GM23338 (cell line): ENCODE measurements around the gene RAPGEF4. TPM values are rescaled to one million over a fixed set of nuclear protein-coding genes. Genes with fewer than 3 reads are reported as not detected.

ENCODE experiments used
- ATAC-seq: fragments of 200-7000 bp; cut with Tn5 transposase; 3 replicates; pipeline ENCODE4 v1.9.1; 2020
- DNase-seq: peaks from one replicate; pipeline ENCODE4 v3.0.0-alpha.2; 2015; ENCODE audit warnings: low spot score
- H2AFZ ChIP-seq: fragments of 200-600 bp; sonication (generic); 2 replicates; pipeline ENCODE4 v1.8.0; 2016; ENCODE audit warnings: antibody characterized with exemption, mild to moderate bottlenecking, moderate library complexity
- H3F3A ChIP-seq: fragments of 200-600 bp; sonication (generic); replicated peaks from 2 replicates; pipeline ENCODE4 v1.8.0; 2017; ENCODE audit warnings: antibody characterized with exemption, mixed run types, low read depth
- H3K27ac ChIP-seq: fragments of 200-600 bp; sonication (generic); 2 replicates; pipeline ENCODE4 v1.6.1; 2016; ENCODE audit warnings: low read depth
- H3K27me3 ChIP-seq: fragments of 200-600 bp; sonication (generic); 2 replicates; pipeline ENCODE4 v1.8.0; 2016; ENCODE audit warnings: mild to moderate bottlenecking, mixed run types, moderate library complexity; ENCODE audit not compliant: insufficient read depth
- H3K36me3 ChIP-seq: fragments of 200-600 bp; sonication (generic); 2 replicates; pipeline ENCODE4 v1.8.0; 2016; ENCODE audit warnings: mild to moderate bottlenecking; ENCODE audit not compliant: insufficient read depth
- H3K4me1 ChIP-seq: fragments of 200-600 bp; sonication (generic); 2 replicates; pipeline ENCODE4 v1.8.0; 2016; ENCODE audit warnings: mild to moderate bottlenecking, moderate library complexity; ENCODE audit not compliant: insufficient read depth
- H3K4me2 ChIP-seq: fragments of 200-600 bp; sonication (generic); 2 replicates; pipeline ENCODE4 v1.7.1; 2017; ENCODE audit warnings: mixed run types
- H3K4me3 ChIP-seq: fragments of 200-600 bp; sonication (generic); 2 replicates; pipeline ENCODE4 v1.6.1; 2016; ENCODE audit warnings: mixed run types
- H3K79me2 ChIP-seq: fragments of 200-600 bp; sonication (generic); replicated peaks from 2 replicates; pipeline ENCODE4 v1.8.0; 2017; ENCODE audit warnings: mild to moderate bottlenecking; ENCODE audit not compliant: insufficient read depth
- H3K9me2 ChIP-seq: fragments of 200-600 bp; sonication (generic); 2 replicates; pipeline ENCODE4 v1.8.0; 2017; ENCODE audit not compliant: insufficient read depth
- H4K20me1 ChIP-seq: fragments of 200-600 bp; sonication (generic); replicated peaks from 2 replicates; pipeline ENCODE4 v1.8.0; 2017; ENCODE audit warnings: mild to moderate bottlenecking; ENCODE audit not compliant: insufficient read depth
- H3K27ac Mint-ChIP-seq: 2 replicates; pipeline ENCODE4 v1.8.0; 2020; ENCODE audit warnings: inconsistent platforms, mild to moderate bottlenecking, moderate library complexity, mixed read lengths
- H3K27me3 Mint-ChIP-seq: 3 replicates; pipeline ENCODE4 v1.8.0; 2022; ENCODE audit warnings: low read depth, mild to moderate bottlenecking, moderate library complexity, mixed read lengths, inconsistent platforms; ENCODE audit not compliant: insufficient read depth, poor library complexity
- H3K36me3 Mint-ChIP-seq: 3 replicates; pipeline ENCODE4 v1.8.0; 2021; ENCODE audit warnings: low read depth, mild to moderate bottlenecking, inconsistent platforms, moderate library complexity, mixed read lengths
- H3K4me1 Mint-ChIP-seq: 3 replicates; pipeline ENCODE4 v1.8.0; 2020; ENCODE audit warnings: mild to moderate bottlenecking, inconsistent platforms, mixed read lengths
- H3K4me3 Mint-ChIP-seq: 3 replicates; pipeline ENCODE4 v1.8.0; 2021; ENCODE audit warnings: moderate library complexity, mild to moderate bottlenecking, inconsistent platforms, mixed read lengths
- H3K9me3 Mint-ChIP-seq: 3 replicates; pipeline ENCODE4 v1.8.0; 2020; ENCODE audit warnings: moderate library complexity, mild to moderate bottlenecking, inconsistent platforms, mixed read lengths
- CREB1 ChIP-seq: fragments of 250-450 bp; sonication (Bioruptor Pico); IDR thresholded peaks from 2 replicates; pipeline ENCODE4 v1.5.0; 2020; ENCODE audit warnings: low read depth, mild to moderate bottlenecking, moderate library complexity
- EZH2 ChIP-seq: fragments of 200-600 bp; sonication (generic); IDR thresholded peaks from one replicate; pipeline ENCODE4 v1.8.0; 2017; ENCODE audit warnings: antibody characterized with exemption, mild to moderate bottlenecking, low read depth; ENCODE audit not compliant: unreplicated experiment
- EZH2phosphoT487 ChIP-seq: fragments of 200-600 bp; sonication (generic); IDR thresholded peaks from one replicate; pipeline ENCODE4 v1.8.1; 2018; ENCODE audit warnings: antibody characterized with exemption; ENCODE audit not compliant: unreplicated experiment
- JUNB ChIP-seq: IDR thresholded peaks from one replicate; pipeline ENCODE4 v1.6.1; 2016; ENCODE audit warnings: antibody characterized with exemption; ENCODE audit not compliant: unreplicated experiment
- NANOG ChIP-seq: IDR thresholded peaks from 2 replicates; pipeline ENCODE4 v1.6.1; 2016; ENCODE audit warnings: antibody characterized with exemption, borderline replicate concordance
- POLR2AphosphoS5 ChIP-seq: IDR thresholded peaks from 2 replicates; pipeline ENCODE4 v1.6.1; 2016; ENCODE audit warnings: antibody characterized with exemption, low read depth
- STAT1 ChIP-seq: IDR thresholded peaks from one replicate; pipeline ENCODE4 v1.6.1; 2016; ENCODE audit warnings: antibody characterized with exemption; ENCODE audit not compliant: unreplicated experiment
- ZNF114 ChIP-seq: fragments of 250-450 bp; sonication (Bioruptor Pico); IDR thresholded peaks from 2 replicates; pipeline ENCODE4 v1.5.0; 2020; ENCODE audit warnings: mild to moderate bottlenecking, moderate library complexity
- ZNF331 ChIP-seq: fragments of 250-450 bp; sonication (Bioruptor Pico); IDR thresholded peaks from 2 replicates; pipeline ENCODE4 v1.5.0; 2020; ENCODE audit warnings: low read depth, mild to moderate bottlenecking, moderate library complexity
- polyA plus RNA-seq: library from polyadenylated mRNA; unstranded; fragments of >200 nt; fragmentation: Nextera tagmentation; extraction: Ambion mirVana; gene quantifications from 2 replicates; pipeline ENCODE4 v1.2.1, GENCODE V29; 2016
- total RNA-seq: library from RNA; depleted of rRNA; stranded (reverse); fragments of >200 nt; shearing (Covaris generic); gene quantifications from 2 replicates; pipeline ENCODE4 v1.2.3, GENCODE V29; 2014
- TF ChIP-seq, protein P1 (sequence below), 2 experiments: fragments of 200-600 bp in 1 of 2; sonication (generic) in 1 of 2; conservative IDR thresholded peaks; 2 replicates each; pipeline versions ENCODE4 v1.5.1 to v1.6.1; 2016 to 2017; ENCODE audit warnings: antibody characterized with exemption in 2 of 2, low read depth in 2 of 2, mild to moderate bottlenecking in 2 of 2, moderate library complexity in 1 of 2
- TF ChIP-seq, protein P2 (sequence below): IDR thresholded peaks from 2 replicates; pipeline ENCODE4 v1.6.1; 2016; ENCODE audit warnings: antibody characterized with exemption
- TF ChIP-seq, protein P3 (sequence below): IDR thresholded peaks from one replicate; pipeline ENCODE4 v1.6.1; 2018; ENCODE audit warnings: antibody characterized with exemption; ENCODE audit not compliant: unreplicated experiment

The RAPGEF4 gene
- total and polyA plus RNA-seq, 2 experiments from 2014 or later = 1.7 to 4.7 TPM

DNA sequence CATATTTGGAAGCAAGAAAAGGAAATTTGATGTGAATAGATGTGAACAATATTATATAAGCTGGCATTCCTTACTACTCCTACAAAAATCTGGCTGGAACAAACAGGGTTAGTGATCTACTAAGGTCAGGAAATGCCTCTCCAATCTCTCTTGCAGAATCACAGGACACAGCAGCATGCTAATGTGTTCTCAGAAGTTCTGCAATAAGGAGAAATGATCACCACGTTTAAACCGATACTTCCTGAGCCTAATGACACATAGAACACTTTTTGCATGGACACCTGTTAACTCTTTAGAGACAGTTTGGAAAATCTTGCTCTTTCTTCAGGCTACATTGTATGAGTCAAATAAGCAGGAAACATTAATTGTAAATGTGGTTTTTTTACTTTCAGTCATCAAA lies 250.4 kb downstream of the RAPGEF4 start (continued):
- TF ChIP-seq, protein P1, sequence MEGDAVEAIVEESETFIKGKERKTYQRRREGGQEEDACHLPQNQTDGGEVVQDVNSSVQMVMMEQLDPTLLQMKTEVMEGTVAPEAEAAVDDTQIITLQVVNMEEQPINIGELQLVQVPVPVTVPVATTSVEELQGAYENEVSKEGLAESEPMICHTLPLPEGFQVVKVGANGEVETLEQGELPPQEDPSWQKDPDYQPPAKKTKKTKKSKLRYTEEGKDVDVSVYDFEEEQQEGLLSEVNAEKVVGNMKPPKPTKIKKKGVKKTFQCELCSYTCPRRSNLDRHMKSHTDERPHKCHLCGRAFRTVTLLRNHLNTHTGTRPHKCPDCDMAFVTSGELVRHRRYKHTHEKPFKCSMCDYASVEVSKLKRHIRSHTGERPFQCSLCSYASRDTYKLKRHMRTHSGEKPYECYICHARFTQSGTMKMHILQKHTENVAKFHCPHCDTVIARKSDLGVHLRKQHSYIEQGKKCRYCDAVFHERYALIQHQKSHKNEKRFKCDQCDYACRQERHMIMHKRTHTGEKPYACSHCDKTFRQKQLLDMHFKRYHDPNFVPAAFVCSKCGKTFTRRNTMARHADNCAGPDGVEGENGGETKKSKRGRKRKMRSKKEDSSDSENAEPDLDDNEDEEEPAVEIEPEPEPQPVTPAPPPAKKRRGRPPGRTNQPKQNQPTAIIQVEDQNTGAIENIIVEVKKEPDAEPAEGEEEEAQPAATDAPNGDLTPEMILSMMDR (conservative IDR thresholded peaks at IDR 0.05; ENCODE audit: low read depth in 2 of 2) = no peak
- TF ChIP-seq, protein P2, sequence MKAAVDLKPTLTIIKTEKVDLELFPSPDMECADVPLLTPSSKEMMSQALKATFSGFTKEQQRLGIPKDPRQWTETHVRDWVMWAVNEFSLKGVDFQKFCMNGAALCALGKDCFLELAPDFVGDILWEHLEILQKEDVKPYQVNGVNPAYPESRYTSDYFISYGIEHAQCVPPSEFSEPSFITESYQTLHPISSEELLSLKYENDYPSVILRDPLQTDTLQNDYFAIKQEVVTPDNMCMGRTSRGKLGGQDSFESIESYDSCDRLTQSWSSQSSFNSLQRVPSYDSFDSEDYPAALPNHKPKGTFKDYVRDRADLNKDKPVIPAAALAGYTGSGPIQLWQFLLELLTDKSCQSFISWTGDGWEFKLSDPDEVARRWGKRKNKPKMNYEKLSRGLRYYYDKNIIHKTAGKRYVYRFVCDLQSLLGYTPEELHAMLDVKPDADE = no peak

DNA sequence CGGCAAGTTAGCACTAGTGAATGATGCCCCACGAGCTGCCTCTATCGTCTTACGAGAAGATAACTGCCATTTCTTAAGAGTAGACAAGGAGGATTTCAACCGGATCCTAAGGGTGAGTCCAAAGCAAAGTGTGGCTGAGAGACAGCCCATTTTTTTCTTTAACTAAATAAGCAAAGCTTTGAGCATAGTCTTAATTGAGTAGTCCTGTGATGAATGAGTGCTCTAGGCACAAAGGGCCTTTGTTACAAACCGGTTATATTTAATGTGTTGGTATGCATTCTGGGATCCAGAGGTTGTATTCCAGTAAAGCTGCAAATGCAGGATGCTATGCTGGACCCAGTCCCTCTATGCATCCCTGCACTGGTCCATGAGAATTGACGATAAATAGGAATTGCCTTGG lies 253.1 kb downstream of the RAPGEF4 start:
- H3K9me2 ChIP-seq = no peaks in the 10 kb centered on the region
- Mint-ChIP-seq H3K9me3 (no peaks in the 10 kb centered on the region), H3K36me3 (no peaks in the 10 kb centered on the region), H3K27me3 (no peaks in the 10 kb centered on the region), H3K4me3 (no peak overlapping the region), H3K4me1 (peaks cover 7% of the 10 kb centered on the region), H3K27ac (no peak overlapping the region)
- no peaks in the 10 kb centered on the region for H3K36me3 ChIP-seq
- no peak overlapping the region for H3K27ac ChIP-seq
- no peak for DNase-seq
- H4K20me1 ChIP-seq = no peaks in the 10 kb centered on the region
- no peak for ATAC-seq
- no peak overlapping the region for H3K4me3 ChIP-seq
- H3K4me2 ChIP-seq = no peak overlapping the region
- no peaks in the 10 kb centered on the region for H3K27me3 ChIP-seq
- H2AFZ ChIP-seq = no peak overlapping the region
- H3K79me2 ChIP-seq = no peaks in the 10 kb centered on the region
- H3K4me1 ChIP-seq = no peaks in the 10 kb centered on the region
- no peaks in the 10 kb centered on the region for H3F3A ChIP-seq
- TF ChIP-seq EZH2phosphoT487 (no peak), ZNF114 (CRISPR knock-in tag) (no peak), ZNF331 (CRISPR knock-in tag) (no peak), CREB1 (CRISPR knock-in tag) (no peak), JUNB (no peak), STAT1 (no peak), POLR2AphosphoS5 (no peak), NANOG (no peak), EZH2 (no peak)
- TF ChIP-seq, protein P3, sequence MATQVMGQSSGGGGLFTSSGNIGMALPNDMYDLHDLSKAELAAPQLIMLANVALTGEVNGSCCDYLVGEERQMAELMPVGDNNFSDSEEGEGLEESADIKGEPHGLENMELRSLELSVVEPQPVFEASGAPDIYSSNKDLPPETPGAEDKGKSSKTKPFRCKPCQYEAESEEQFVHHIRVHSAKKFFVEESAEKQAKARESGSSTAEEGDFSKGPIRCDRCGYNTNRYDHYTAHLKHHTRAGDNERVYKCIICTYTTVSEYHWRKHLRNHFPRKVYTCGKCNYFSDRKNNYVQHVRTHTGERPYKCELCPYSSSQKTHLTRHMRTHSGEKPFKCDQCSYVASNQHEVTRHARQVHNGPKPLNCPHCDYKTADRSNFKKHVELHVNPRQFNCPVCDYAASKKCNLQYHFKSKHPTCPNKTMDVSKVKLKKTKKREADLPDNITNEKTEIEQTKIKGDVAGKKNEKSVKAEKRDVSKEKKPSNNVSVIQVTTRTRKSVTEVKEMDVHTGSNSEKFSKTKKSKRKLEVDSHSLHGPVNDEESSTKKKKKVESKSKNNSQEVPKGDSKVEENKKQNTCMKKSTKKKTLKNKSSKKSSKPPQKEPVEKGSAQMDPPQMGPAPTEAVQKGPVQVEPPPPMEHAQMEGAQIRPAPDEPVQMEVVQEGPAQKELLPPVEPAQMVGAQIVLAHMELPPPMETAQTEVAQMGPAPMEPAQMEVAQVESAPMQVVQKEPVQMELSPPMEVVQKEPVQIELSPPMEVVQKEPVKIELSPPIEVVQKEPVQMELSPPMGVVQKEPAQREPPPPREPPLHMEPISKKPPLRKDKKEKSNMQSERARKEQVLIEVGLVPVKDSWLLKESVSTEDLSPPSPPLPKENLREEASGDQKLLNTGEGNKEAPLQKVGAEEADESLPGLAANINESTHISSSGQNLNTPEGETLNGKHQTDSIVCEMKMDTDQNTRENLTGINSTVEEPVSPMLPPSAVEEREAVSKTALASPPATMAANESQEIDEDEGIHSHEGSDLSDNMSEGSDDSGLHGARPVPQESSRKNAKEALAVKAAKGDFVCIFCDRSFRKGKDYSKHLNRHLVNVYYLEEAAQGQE = no peak
- TF ChIP-seq, protein P2 = no peak
- TF ChIP-seq, protein P1 (conservative IDR thresholded peaks at IDR 0.05; ENCODE audit: low read depth in 2 of 2) = no peak
